GM19099 (cell line): ENCODE results near the gene KRTAP10-2.
"Not testable (repeated sequence)": the region's sequence is repeated elsewhere in the genome, so short reads cannot be mapped to it uniquely, and the experiment has no call there.

Source experiments
- POLR2A ChIP-seq: IDR thresholded peaks from 3 replicates; pipeline ENCODE4 v1.6.1; 2011; ENCODE audit warnings: low read depth; ENCODE audit not compliant: insufficient read length; ENCODE audit errors: extremely low read depth

KRTAP10-2 gene

DNA sequence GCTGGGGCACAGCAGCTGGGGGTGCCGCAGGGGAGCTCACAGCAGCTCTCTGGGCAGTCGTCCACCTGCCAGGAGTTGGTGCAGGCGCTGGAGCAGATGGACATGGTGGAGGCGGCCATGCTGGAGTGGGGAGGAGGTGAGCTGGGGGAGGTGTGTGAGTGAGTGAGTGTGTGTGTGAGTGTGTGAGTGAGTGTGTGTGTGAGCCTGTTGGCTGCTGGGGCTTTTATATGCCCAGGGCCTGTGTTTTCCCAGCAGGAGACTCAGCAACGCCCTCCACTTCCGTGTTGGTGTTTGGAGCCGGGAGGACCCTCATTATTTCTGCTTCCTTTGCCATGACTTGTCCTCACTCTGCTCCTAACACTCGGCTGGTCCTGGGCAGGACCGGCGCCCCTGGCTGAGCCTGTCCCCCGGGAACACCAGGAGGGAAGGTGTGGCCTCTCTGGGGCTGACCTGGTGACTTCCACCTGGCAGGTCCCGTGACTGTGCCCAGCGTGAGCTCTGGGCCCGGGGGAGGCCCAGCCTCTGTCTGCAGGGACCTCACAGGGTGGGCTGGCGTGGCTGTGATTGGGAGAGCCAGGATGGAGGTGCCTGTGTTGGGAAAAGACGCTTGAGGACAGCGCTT lies at the start of gene KRTAP10-2:
Gene KRTAP10-2 (minus strand): TSS at position 166 of the 622 bp plus-strand sequence. CDS start 47 bp downstream, at position 119.
- no peak for TF ChIP-seq POLR2A

- TF ChIP-seq POLR2A, result not testable (repeated sequence)
Observed at GRCh38 chr21:44600118-44600978, 49.0 kb upstream of the KRTAP10-2 start, which contains the start of gene KRTAP10-7. Gene KRTAP10-7, plus strand, starts transcription at chr21:44600597. Its CDS starts 25 bp downstream, at chr21:44600622.

GRCh38 chr21:44599264-44600029 lies 48.1 kb upstream of the KRTAP10-2 start:
- no peak for TF ChIP-seq POLR2A

DNA sequence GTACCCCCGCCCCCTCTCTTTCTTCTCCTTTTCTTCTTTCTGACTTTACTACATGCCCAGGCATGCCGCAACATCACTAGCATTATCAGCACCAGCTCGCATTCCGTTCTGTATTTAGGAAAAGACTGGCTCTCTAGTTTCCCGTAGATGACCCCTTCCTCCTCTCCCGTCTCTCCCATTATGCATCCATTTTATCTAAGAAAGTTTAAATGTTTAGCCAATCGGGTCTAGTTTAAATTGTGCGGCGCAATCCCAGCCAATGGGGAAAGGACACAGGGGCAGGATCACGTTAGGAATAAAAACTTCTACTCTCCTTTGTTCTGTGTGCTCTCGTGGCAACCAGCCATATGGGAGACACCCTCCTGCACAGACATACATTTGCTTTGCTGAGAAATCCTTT lies 46.8 kb upstream of the KRTAP10-2 start:
- no peak for TF ChIP-seq POLR2A

GRCh38 chr21:44596068-44596725 lies 44.9 kb upstream of the KRTAP10-2 start:
- TF ChIP-seq POLR2A, result no peak

GRCh38 chr21:44595524-44595923 lies 44.2 kb upstream of the KRTAP10-2 start:
- TF ChIP-seq POLR2A, result no peak

GRCh38 chr21:44594406-44594916 lies 43.2 kb upstream of the KRTAP10-2 start:
- no peak for TF ChIP-seq POLR2A

DNA sequence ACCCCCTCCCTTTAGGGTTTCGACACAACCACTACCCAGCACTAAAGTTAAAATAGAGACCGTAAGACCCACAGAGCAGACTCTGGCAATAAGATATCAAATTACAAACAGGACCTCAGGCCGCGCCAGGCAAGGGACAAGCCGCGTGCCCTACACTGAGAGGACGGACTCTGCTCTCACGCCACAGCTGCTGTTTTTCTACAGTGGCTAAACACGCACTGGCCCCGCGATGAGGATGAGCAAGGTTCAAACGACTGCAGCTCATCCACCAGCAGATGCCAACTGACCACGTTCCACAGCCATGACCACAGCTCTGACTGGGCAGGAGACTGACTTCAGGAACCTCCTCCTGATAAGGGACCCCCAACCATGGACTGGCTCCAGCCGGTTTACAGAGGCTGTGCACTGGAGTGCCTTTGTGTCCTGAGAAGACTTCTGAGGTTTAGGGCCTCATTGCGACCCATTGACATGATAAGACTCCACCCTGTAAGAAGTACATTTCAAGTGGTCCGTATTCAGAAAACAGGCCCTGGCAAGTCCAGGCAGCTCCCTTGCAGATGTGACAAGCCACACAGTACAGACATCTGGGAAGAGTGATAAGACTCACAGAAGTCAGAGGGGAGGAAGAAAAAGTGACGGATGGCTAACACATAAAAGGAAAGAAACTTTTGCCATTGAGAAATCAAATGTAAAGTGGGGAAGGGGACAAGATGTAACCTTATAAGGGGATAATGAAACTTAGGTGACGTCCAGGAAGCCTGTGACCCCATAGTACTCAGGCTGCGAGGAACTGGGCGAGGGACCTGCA lies 42.5 kb upstream of the KRTAP10-2 start:
- TF ChIP-seq POLR2A, result no peak

DNA sequence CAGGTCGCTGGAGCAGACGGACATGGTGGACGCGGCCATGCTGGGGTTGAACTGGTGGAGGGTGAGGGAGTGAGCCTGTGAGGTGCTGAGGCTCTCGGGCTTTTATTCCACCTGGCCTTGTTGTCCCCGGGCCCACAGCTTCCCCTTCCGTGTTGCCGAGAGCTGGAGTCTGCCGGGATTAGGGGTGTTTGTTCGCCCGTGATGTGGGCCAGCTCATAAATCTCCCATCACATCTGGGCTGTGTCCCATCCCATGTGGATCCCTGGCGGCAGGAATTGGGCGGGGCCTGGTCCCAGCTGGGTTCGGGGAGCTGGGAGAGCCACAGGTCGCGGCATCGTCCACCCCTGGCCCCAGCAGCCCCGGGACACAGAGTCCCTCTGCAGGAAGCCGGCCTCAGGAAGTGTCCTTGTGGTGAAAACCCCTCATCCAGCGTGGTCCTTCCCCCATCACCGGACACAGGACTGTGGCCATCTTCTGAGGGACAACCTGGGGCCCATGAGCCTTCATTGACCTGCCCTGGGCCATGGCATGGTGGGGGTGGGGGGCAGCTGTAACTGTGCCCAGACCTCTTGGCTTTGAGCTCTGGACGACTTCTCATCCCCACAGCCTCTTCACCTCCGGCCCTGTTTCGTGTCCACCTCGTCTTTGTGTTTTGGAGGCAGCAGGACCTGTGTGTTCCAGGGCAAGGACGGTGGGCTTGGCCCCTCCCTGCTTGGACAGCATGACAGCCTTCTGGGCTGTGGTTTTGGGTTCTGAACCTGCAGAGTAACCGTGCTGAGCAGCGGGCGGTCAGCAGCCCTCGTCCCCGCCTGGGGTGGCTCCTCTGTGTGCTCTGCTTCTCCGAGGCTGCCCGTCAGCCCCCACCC lies 41.4 kb upstream of the KRTAP10-2 start, which contains the start of gene KRTAP10-6:
Gene KRTAP10-6 (minus strand): TSS at position 60 of the 866 bp plus-strand sequence. CDS start 21 bp downstream, at position 39.
- no peak for TF ChIP-seq POLR2A

- no peak for TF ChIP-seq POLR2A
Observed at GRCh38 chr21:44590311-44590721, 39.0 kb upstream of the KRTAP10-2 start.

GRCh38 chr21:44589586-44590305 lies 38.4 kb upstream of the KRTAP10-2 start:
- TF ChIP-seq POLR2A, result no peak

DNA sequence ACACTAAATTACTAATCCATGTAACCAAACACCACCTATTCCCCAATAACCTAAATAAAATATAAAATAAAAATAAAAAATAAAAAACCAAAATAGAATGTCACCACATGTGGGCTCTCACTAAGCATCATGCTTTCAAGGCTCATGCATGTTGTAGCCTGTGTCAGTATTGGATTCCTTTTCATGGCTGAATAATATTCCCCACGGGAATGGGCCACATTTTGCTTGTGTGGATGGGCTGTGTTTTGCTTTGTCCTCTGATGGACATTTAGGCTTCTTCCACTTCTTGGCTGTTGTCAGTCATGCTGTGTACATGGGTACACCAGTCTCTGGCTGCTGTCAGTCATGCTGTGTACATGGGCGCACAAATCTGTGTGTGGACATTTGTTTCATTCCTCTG lies 37.8 kb upstream of the KRTAP10-2 start:
- no peak for TF ChIP-seq POLR2A

GRCh38 chr21:44585892-44586291 lies 34.6 kb upstream of the KRTAP10-2 start:
- no peak for TF ChIP-seq POLR2A

GRCh38 chr21:44583800-44584147 lies 32.5 kb upstream of the KRTAP10-2 start:
- no peak for TF ChIP-seq POLR2A
